Endothelial cell of umbilical vein (primary cell): ENCODE results near the gene MAP1B. TPM values are rescaled to one million over a fixed set of nuclear protein-coding genes. Genes with fewer than 3 reads are reported as not detected.

Experiments used
- BruUV-seq: library from RNA; stranded (reverse); fragments of 400-500 nt; replicated peaks from 2 replicates; lab custom pipeline; 2021; lab: Mats Ljungman, UMichigan
- CTCF ChIA-PET: fragments of 300-600, 350-600 bp; sonication (Branson Sonifier 250); formaldehyde crosslinking; loops from one replicate; lab custom pipeline; 2021; ENCODE audit warnings: antibody characterized with exemption, inconsistent platforms; lab: Charles Lee
- POLR2A ChIA-PET: fragments of 300-600, 350-600 bp; sonication (Branson Sonifier 250); formaldehyde crosslinking; loops from one replicate; lab custom pipeline; 2021; ENCODE audit warnings: antibody characterized with exemption, inconsistent platforms; lab: Charles Lee
- DNase-seq: peaks from one replicate; pipeline ENCODE4 v3.0.0-alpha.2; 2011; ENCODE audit warnings: low read depth, low spot score
- FAIRE-seq: peaks from 2 replicates; lab custom pipeline; 2011; peaks lifted over from hg19 to GRCh38; lab: Jason Lieb, UNC
- H2AFZ ChIP-seq: 2 replicates; pipeline ENCODE4 v1.6.0; 2012; ENCODE audit warnings: low read depth, low read length, control low read depth, inconsistent platforms
- H3K27ac ChIP-seq: 2 replicates; pipeline ENCODE4 v1.5.1; 2011; ENCODE audit warnings: low read depth, mild to moderate bottlenecking, control low read depth, low read length, moderate library complexity; ENCODE audit not compliant: insufficient read depth
- H3K27me3 ChIP-seq, 2 experiments: 2 replicates each; pipeline versions ENCODE4 v1.6.0 to v1.6.1; 2011; ENCODE audit warnings: low read length in 2 of 2, mixed read lengths in 1 of 2; ENCODE audit not compliant: control insufficient read depth in 2 of 2, insufficient read depth in 2 of 2
- H3K36me3 ChIP-seq, 2 experiments: 2 replicates in 1 of 2; 3 replicates in 1 of 2; pipeline ENCODE4 v1.5.1; 2011; ENCODE audit warnings: low read length in 2 of 2, mild to moderate bottlenecking in 1 of 2, moderate library complexity in 1 of 2; ENCODE audit not compliant: control insufficient read depth in 2 of 2, insufficient read depth in 2 of 2; ENCODE audit errors: extremely low read depth in 1 of 2
- H3K4me1 ChIP-seq: 3 replicates; pipeline ENCODE4 v1.5.1; 2011; ENCODE audit warnings: mild to moderate bottlenecking, low read length; ENCODE audit not compliant: control insufficient read depth, insufficient read depth; ENCODE audit errors: extremely low read depth
- H3K4me2 ChIP-seq: 2 replicates; pipeline ENCODE4 v1.6.1; 2011; ENCODE audit warnings: low read length, control low read depth, mixed read lengths; ENCODE audit not compliant: insufficient read depth
- H3K4me3 ChIP-seq, 3 experiments: fragments of 200-600 bp in 1 of 3; sonication (generic), shearing (Covaris generic) in 1 of 3; replicated peaks in 1 of 3; 2 replicates each; pipeline ENCODE4 v1.5.1; 2011 to 2016; ENCODE audit warnings: control low read depth in 3 of 3, low read length in 3 of 3, mild to moderate bottlenecking in 2 of 3, inconsistent platforms in 1 of 3, low read depth in 1 of 3, moderate library complexity in 1 of 3; ENCODE audit not compliant: insufficient read depth in 1 of 3
- H3K79me2 ChIP-seq: 2 replicates; pipeline ENCODE4 v1.6.0; 2012; ENCODE audit warnings: low read length, inconsistent platforms; ENCODE audit not compliant: control insufficient read depth, insufficient read depth
- H3K9ac ChIP-seq: replicated peaks from 2 replicates; pipeline ENCODE3; 2011; ENCODE audit warnings: low read length, control low read depth; ENCODE audit not compliant: insufficient read depth; ENCODE audit errors: extremely low read depth
- H3K9me1 ChIP-seq: replicated peaks from 3 replicates; pipeline ENCODE4 v1.6.0; 2011; ENCODE audit warnings: mild to moderate bottlenecking, low read length; ENCODE audit not compliant: control insufficient read depth, insufficient read depth; ENCODE audit errors: extremely low read depth
- H3K9me3 ChIP-seq: replicated peaks from 2 replicates; pipeline ENCODE4 v1.5.1; 2012; ENCODE audit warnings: low read length, inconsistent platforms; ENCODE audit not compliant: control insufficient read depth, insufficient read depth
- H4K20me1 ChIP-seq: replicated peaks from 2 replicates; pipeline ENCODE3; 2011; ENCODE audit warnings: mild to moderate bottlenecking, low read length; ENCODE audit not compliant: control insufficient read depth, insufficient read depth; ENCODE audit errors: extremely low read depth
- EZH2 ChIP-seq: IDR thresholded peaks from 2 replicates; pipeline ENCODE4 v1.6.1; 2012; ENCODE audit warnings: borderline replicate concordance, low read depth, mild to moderate bottlenecking, moderate library complexity, low read length, inconsistent platforms; ENCODE audit not compliant: severe bottlenecking
- FOS ChIP-seq: IDR thresholded peaks from 2 replicates; pipeline ENCODE4 v1.6.1; 2011; ENCODE audit warnings: mild to moderate bottlenecking, low read length, moderate library complexity, borderline replicate concordance; ENCODE audit not compliant: insufficient read depth
- GATA2 ChIP-seq: IDR thresholded peaks from 2 replicates; pipeline ENCODE4 v1.7.0; 2011; ENCODE audit warnings: low read depth, mild to moderate bottlenecking, moderate library complexity, mixed read lengths, low read length; ENCODE audit not compliant: insufficient read length, insufficient read depth
- JUN ChIP-seq: IDR thresholded peaks from 2 replicates; pipeline ENCODE4 v1.6.1; 2011; ENCODE audit warnings: borderline replicate concordance, low read depth; ENCODE audit not compliant: insufficient read length, insufficient read depth
- MYC ChIP-seq: IDR thresholded peaks from one replicate; pipeline ENCODE4 v1.6.1; 2011; ENCODE audit warnings: mild to moderate bottlenecking, low read depth, low read length
- POLR2A ChIP-seq: IDR thresholded peaks from 2 replicates; pipeline ENCODE4 v1.6.1; 2012; ENCODE audit warnings: low read depth, mild to moderate bottlenecking, control low read depth, low read length
- POLR2AphosphoS5 ChIP-seq: IDR thresholded peaks from 2 replicates; pipeline ENCODE4 v1.6.1; 2012; ENCODE audit warnings: low read depth, mild to moderate bottlenecking, control low read depth, low read length, moderate library complexity; ENCODE audit not compliant: insufficient read depth
- dilution Hi-C: fragments of 300-500 bp; cut with MboI; formaldehyde crosslinking; loops from one replicate; pipeline ENCODE4 v1.15.0; 2019; ENCODE audit warnings: low sequenced_read_pairs; ENCODE audit not compliant: extremely low pct_ligation_motif_present
- intact Hi-C: fragments of 100-400 bp; cut with micrococcal nuclease; formaldehyde crosslinking; loops from one replicate; pipeline ENCODE4 v1.10.0; 2022
- polyA plus RNA-seq, 4 experiments: library from polyadenylated mRNA; depleted of rRNA in 3 of 4; stranded (reverse) in 3 of 4; unstranded in 1 of 4; fragments of >200 nt; gene quantifications; 2 replicates each; pipeline versions ENCODE4 v1.2.1 to v1.2.3, GENCODE V29; 2011 to 2012; ENCODE audit warnings: missing spikeins in 1 of 4
- total RNA-seq: library from RNA; stranded (reverse); gene quantifications from 2 replicates; pipeline ENCODE4 v1.2.3, GENCODE V29; 2021
- TF ChIP-seq, protein P1 (sequence below): IDR thresholded peaks from 2 replicates; pipeline ENCODE4 v1.6.1; 2011; ENCODE audit not compliant: insufficient read depth, insufficient read length
- TF ChIP-seq, protein P2 (sequence below), 2 donors: IDR thresholded peaks; 1 replicate in 1 of 2; 2 replicates in 1 of 2; pipeline ENCODE4 v1.5.1; 2011; ENCODE audit warnings: low read length in 2 of 2, mild to moderate bottlenecking in 2 of 2, moderate library complexity in 2 of 2, control low read depth in 1 of 2, inconsistent platforms in 1 of 2, low read depth in 1 of 2; ENCODE audit not compliant: insufficient read depth in 1 of 2; ENCODE audit errors: extremely low read depth in 1 of 2

Gene MAP1B
- total and polyA plus RNA-seq, 2 donors (not counting 3 experiments of a cell fraction or from before 2014, with no cell fraction given): 55.9 to 263 TPM

DNA sequence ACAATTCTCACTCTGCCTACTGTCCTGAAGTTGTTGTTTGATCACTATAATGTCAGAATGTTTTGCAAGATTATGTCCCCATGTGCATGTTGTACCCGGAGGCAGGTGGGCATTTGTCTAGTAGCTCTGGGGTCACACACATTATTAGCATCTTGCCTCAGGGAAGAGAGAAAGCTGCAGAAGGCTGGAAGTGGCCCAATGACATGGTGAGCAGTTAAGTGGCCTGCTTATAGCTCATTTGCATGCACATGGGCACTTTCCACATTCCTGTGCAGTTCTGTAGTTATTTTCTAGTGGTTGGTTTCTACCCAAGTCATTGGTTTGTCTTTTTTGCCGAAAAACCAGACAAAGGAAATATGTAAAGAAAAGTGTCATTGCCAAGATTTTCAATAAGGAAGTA, 80.9 kb downstream of the MAP1B start:
- no peak for FAIRE-seq
- Histone ChIP-seq H3K9me3 (no peaks in the 10 kb centered on the region), H3K79me2 (peaks cover 35% of the 10 kb centered on the region), H3K4me1 (no peaks in the 10 kb centered on the region), H3K9ac (no peak overlapping the region), H3K9me1 (no peaks in the 10 kb centered on the region), H2AFZ (no peak overlapping the region), H3K4me3 (no peak overlapping the region), H3K4me2 (no peak overlapping the region), H3K27ac (no peak overlapping the region), H3K27me3 (no peaks in the 10 kb centered on the region), H3K36me3 (peaks cover 14 to 27% of the 10 kb centered on the region in 2 experiments), H4K20me1 (no peaks in the 10 kb centered on the region)
- no TSS peak for BruUV-seq
- TF ChIP-seq, protein P1, sequence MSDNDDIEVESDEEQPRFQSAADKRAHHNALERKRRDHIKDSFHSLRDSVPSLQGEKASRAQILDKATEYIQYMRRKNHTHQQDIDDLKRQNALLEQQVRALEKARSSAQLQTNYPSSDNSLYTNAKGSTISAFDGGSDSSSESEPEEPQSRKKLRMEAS: no peak
- TF ChIP-seq JUN (no peak), GATA2 (no peak), POLR2A (no peak), EZH2 (no peak), MYC (no peak), FOS (no peak), POLR2AphosphoS5 (no peak)
- TF ChIP-seq, protein P2, sequence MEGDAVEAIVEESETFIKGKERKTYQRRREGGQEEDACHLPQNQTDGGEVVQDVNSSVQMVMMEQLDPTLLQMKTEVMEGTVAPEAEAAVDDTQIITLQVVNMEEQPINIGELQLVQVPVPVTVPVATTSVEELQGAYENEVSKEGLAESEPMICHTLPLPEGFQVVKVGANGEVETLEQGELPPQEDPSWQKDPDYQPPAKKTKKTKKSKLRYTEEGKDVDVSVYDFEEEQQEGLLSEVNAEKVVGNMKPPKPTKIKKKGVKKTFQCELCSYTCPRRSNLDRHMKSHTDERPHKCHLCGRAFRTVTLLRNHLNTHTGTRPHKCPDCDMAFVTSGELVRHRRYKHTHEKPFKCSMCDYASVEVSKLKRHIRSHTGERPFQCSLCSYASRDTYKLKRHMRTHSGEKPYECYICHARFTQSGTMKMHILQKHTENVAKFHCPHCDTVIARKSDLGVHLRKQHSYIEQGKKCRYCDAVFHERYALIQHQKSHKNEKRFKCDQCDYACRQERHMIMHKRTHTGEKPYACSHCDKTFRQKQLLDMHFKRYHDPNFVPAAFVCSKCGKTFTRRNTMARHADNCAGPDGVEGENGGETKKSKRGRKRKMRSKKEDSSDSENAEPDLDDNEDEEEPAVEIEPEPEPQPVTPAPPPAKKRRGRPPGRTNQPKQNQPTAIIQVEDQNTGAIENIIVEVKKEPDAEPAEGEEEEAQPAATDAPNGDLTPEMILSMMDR (IDR thresholded peaks at IDR 0.05; ENCODE audit: extremely low read depth in 1 of 2, insufficient read depth in 1 of 2, low read depth in 1 of 2, low read length in 2 of 2): no peak
- dilution Hi-C loops: no loop called here
- ChIA-PET POLR2A (interaction anchor here (0.7 to 1.0 kb wide), 2 partner anchors 21 to 55 kb away, joined by 3 read pairs; no protein-coding TSS in a partner anchor), CTCF (no interaction called here)
- DNase-seq: no peak
- intact Hi-C loops: no loop called here
